GM21619 (cell line): ENCODE measurements around the gene KIAA0825.

Experiments used
- ATAC-seq: cut with Tn5 transposase; IDR thresholded peaks from one replicate; pipeline ENCODE4 v1.9.1; 2021; ENCODE audit not compliant: unreplicated experiment

KIAA0825 gene

GRCh38 chr5:94442076-94442475 lies 176.3 kb downstream of the KIAA0825 start:
- ATAC-seq = no peak

GRCh38 chr5:94440015-94440414 lies 178.4 kb downstream of the KIAA0825 start:
- ATAC-seq = no peak

- no peak for ATAC-seq
Observed at GRCh38 chr5:94433397-94434163, 184.8 kb downstream of the KIAA0825 start.

GRCh38 chr5:94432499-94432898 lies 185.9 kb downstream of the KIAA0825 start:
- no peak for ATAC-seq

- no peak for ATAC-seq
Observed at GRCh38 chr5:94431696-94432095, 186.7 kb downstream of the KIAA0825 start.

GRCh38 chr5:94429566-94429965 lies 188.8 kb downstream of the KIAA0825 start:
- ATAC-seq = no peak

- no peak for ATAC-seq
Observed at GRCh38 chr5:94425396-94425795, 193.0 kb downstream of the KIAA0825 start.

- no peak for ATAC-seq
Observed at GRCh38 chr5:94423411-94423810, 195.0 kb downstream of the KIAA0825 start.

- ATAC-seq = no peak
Observed at GRCh38 chr5:94422812-94423211, 195.6 kb downstream of the KIAA0825 start.

GRCh38 chr5:94420885-94421284 lies 197.5 kb downstream of the KIAA0825 start:
- ATAC-seq = no peak

- ATAC-seq = no peak
Observed at GRCh38 chr5:94415798-94416197, 202.6 kb downstream of the KIAA0825 start.

GRCh38 chr5:94409440-94409839 lies 209.0 kb downstream of the KIAA0825 start:
- ATAC-seq = no peak

- no peak for ATAC-seq
Observed at GRCh38 chr5:94407023-94407422, 211.4 kb downstream of the KIAA0825 start.

- no peak for ATAC-seq
Observed at GRCh38 chr5:94403483-94403882, 214.9 kb downstream of the KIAA0825 start.

- ATAC-seq = no peak
Observed at GRCh38 chr5:94402096-94402495, 216.3 kb downstream of the KIAA0825 start.

GRCh38 chr5:94397508-94397907 lies 220.9 kb downstream of the KIAA0825 start:
- ATAC-seq = no peak

- ATAC-seq = no peak
Observed at GRCh38 chr5:94396687-94397086, 221.7 kb downstream of the KIAA0825 start.

- no peak for ATAC-seq
Observed at GRCh38 chr5:94395468-94395867, 222.9 kb downstream of the KIAA0825 start.

- ATAC-seq = no peak
Observed at GRCh38 chr5:94391996-94392395, 226.4 kb downstream of the KIAA0825 start.

- ATAC-seq = peak; percentile 69
Observed at GRCh38 chr5:94389515-94389899, 228.9 kb downstream of the KIAA0825 start.

- ATAC-seq = no peak
Observed at GRCh38 chr5:94388773-94389514, 229.5 kb downstream of the KIAA0825 start.

GRCh38 chr5:94385767-94386166 lies 232.6 kb downstream of the KIAA0825 start:
- ATAC-seq = no peak
